Measurements from ENCODE around the gene SSTR5.

The SSTR5 gene

DNA sequence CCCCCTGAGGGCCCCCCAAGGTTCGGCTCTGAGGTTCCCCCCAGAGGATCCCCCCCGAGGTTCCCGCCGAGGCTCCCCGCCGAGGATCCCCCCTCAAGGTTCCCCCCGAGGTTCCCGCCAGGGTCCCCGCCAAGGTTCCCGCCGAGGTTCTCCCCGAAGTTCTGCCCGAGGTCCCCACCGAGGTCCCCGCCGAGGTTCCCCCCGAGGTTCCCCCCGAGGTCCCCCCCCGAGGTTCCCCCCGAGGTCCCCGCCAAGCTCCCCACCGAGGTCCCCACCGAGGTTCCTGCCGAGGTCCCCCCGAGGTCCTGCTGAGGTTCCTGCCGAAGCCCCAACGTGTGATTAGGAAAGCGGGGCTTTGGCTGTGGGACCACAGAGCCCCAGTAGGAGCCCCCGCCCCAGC, 32.2 kb upstream of the SSTR5 start:
- no peak for DNase-seq

- DNase-seq = no peak
Observed at GRCh38 chr16:1042049-1042744, 30.4 kb upstream of the SSTR5 start.

- DNase-seq = no peak
Observed at GRCh38 chr16:1042866-1043265, 29.7 kb upstream of the SSTR5 start.

- no peak for DNase-seq
Observed at GRCh38 chr16:1043881-1044451, 28.6 kb upstream of the SSTR5 start.

DNA sequence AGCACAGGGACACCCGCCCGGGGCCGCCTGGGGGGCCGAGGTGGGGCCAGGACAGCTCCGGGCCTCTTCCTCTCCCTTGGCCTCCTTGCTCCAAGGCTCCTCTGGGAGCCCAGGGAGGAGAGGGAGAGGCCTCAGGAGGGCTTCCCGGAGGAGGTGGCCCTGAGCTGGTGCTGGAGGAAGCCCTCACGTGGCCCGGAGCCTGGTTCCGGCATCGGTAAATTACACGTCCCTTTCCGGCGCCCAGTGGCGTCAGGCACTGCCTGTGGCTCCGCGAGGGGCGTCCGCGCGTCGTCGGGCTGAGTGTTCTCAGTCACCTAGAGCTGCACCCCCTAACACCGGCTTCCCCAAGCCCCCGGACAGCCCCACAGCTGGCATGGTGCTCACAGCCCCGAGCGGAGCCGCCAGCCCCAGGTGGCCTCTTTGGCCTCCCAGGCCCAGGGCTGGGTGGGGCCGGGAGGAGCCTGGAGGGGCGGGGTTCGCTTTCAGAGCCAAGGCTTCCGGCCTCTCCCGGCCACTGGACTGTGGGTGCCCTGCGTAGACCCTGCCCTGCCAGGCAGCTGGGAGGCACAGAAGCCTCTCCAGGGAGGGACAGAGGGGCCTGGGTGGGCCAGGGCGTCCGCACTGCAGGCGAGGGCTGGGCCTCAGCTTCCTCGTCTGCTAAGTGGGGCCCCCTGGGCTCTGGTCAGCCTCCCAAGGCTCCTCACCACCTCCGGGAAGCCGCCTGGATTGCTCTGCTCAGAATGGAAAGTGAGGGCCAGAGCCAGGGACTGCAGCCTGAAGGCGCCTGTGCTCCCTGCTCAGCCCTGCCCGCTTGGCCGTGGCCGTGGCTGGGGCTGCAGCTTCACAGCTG, 27.9 kb upstream of the SSTR5 start:
- DNase-seq = no peak

- no peak for DNase-seq
Observed at GRCh38 chr16:1045310-1045992, 27.1 kb upstream of the SSTR5 start.

DNA sequence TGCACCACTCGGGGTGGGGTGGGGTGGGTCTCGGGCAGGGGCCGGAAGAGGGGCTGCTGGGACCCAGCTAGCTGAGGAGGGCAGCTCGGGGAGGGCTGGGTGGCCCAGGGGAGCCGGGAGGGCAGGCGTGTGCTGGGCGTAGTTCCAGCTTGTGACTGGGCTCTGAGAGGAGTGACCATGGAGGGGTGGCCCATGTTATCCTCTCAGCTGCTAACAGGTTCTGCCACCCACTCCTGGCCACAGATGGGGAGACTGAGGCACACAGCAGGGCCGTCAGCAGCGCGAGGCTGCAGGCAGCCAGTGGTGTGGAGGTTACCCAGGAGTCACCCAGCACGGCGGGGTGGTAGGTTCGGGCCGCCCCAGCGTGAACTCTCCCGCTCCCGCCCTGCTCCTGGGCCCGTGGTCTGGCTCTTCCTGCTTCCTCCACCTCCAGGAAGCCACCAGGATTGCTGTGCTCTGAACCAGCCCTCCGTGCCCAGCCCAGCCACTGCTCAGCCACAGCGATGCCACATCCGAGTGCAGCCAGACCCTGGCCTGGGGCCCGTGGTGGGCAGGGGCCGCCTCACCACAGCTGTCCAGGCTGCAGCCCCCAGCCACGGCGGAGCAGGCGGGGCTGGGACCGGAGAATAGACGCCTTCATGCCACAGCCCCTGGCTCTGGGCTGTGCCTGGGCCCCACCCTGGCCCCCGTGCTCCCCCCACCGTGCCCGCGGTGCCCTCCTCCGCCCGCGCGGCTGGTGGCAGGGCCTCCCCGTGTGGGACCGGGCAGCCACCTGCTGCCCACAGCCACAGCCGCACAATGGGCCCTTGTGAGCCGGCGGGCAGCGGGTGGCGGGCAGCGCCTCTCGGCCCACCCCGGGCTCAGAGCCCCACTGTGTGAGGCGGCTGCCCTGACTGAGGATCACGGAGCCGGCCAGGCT, 26.3 kb upstream of the SSTR5 start:
- no peak for DNase-seq

DNA sequence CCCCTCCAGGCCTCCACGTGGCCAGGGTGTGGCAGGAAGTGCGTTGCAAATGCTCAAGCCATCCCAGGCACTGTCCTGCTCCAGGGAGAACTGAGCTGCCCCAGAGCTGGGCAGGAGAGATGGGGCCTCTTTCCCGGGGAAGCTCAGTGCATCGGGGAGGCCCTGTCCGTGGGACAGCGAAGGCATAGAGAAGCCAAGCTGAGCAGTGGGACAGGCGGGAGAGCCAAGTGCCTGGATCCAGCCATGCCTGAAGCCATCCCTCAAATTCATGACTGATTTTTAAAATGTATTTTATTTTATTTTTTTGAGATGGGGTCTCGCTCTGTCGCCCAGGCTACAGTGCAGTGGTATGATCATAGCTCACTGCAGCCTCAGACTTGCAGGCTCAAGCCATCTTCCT, 25.4 kb upstream of the SSTR5 start:
- DNase-seq = no peak

DNA sequence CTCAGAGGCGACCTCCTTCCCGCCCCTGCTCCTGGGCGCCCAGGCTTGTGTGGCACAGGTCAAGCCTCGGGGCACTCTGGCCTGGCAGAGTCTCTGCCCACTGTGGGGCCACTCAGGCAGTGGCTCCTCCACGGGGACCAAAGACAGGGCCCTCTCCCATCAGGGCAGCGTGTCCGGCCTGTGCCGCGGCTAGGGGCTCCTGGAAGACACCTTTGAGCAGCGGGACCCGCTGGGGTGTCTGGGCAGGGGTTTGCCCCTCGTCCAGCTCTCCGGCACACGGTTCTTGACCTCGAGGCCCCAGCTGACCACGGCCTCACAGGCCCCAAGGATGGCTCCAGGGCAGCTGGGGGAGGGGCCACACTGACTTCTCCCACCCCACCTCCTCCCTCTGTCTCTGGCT, 24.7 kb upstream of the SSTR5 start:
- DNase-seq = no peak

- no peak for DNase-seq
Observed at GRCh38 chr16:1048442-1049112, 24.0 kb upstream of the SSTR5 start.

- no peak for DNase-seq
Observed at GRCh38 chr16:1049113-1049975, 23.2 kb upstream of the SSTR5 start.

GRCh38 chr16:1049976-1050247, 22.6 kb upstream of the SSTR5 start:
- no peak for DNase-seq

- no peak for DNase-seq
Observed at GRCh38 chr16:1050516-1050915, 22.0 kb upstream of the SSTR5 start.

- DNase-seq = no peak
Observed at GRCh38 chr16:1050921-1051320, 21.6 kb upstream of the SSTR5 start.

GRCh38 chr16:1051446-1051845, 21.1 kb upstream of the SSTR5 start:
- DNase-seq = no peak

DNA sequence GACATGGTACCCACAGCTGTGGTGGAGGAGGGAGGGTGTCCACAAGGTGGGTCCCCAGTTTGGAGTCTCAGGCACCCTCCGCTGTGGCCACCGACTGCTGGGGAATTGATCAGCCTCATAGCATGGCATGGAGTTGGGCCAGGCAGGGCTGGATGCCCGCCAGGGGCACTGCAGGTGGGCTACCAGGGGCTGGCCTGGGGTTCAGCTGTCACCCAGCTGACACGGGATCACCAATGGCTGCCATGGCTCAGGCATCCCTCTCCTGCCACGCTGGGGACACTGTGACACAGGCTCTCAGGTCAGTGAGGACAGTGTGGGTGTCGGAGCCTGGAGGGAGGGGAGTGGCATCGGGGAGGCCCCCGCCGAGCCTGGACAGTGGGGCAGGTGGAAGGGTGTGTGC, 19.8 kb upstream of the SSTR5 start:
- DNase-seq = no peak

GRCh38 chr16:1053121-1053521, 19.4 kb upstream of the SSTR5 start:
- no peak for DNase-seq

DNA sequence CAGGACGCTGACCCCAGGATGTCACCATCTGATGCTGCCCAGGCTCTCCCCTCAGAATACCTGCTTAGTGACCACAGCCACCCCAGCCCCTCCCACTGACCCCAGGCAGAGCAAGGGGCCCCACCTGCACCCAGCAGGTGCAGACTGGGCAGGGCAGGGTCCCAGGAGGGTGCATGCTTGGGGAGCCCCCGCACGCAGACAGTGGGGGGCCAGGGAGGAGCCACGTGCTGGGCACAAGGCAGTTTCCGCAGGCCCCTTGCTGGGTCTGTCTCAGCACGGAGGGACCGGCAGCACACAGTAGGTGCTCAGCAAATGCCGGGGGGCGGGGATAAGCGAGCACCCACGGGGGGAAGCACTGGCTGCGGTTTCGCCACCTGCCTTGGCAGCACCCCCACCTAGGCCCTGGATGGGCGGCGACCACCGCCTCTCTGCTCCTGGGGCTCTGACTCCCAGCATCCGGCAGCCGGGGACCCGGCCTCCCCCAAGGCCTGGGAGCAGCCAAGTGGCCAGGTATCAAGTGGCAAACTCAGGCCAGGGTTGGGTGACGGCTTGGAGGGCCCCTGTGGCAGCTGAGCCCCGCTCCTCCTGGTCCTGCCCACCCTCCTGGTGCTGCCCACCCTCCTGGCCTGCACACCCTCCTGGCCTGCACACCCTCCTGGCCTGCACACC, 18.7 kb upstream of the SSTR5 start:
- no peak for DNase-seq

DNA sequence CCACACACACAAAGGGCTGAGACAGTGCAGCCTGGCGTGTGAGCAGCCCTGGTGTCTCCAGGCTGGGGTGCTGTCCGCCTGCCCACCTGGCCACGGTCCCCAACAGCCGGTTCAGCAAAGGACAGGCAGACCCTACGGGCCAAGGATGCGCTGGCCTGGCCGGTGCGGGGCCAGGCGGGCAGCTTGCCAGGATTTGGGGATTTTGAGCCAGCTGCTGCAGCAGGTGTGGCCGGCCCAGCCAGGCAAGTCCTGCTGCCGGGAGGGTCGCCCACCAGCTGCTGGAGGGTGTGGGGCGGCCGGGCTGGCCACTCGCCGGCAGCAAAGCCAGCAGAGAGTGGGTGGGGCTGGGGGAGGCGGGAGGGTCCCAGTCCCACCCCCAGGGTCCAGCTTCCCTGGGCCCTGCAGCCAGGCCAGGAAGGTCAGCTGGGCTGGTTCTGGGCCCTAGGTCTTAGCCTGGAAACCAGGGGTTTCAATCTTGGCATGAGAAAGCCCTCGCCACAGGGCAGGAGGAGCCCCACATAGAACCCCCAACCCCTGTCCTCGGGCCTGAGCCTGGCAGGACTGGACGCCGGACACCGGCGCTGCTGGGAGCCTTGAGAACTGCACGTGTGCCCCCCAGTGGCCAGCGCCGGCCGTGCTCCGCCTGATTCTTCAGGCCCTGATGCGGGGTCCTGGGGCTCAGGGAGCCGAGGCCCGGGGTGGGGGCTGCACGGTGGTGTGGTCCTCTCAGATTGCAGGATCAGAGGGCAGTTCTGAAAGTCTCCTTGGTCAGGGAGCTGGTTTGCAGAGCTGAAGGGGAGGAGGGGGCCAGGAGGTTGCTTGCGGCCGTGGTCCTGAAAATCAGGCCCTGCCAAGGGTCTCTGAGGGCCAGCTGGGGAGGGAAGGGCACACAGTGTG, 17.6 kb upstream of the SSTR5 start:
- no peak for DNase-seq

All from GOT3 (cell line).